ENCODE results near the gene SRBD1. TPM values are rescaled to one million over a fixed set of nuclear protein-coding genes. Genes with fewer than 3 reads are reported as not detected.
A peak's percentile ranks its signal among the peaks of the same experiment; 100 is the strongest.
"Not testable (repeated sequence)": the region's sequence is repeated elsewhere in the genome, so short reads cannot be mapped to it uniquely, and the experiment has no call there.

The SRBD1 gene
- polyA plus RNA-seq, 2 of the 4 experiments (the other 2 are of a cell fraction), result 11.0 to 13.7 TPM

GRCh38 chr2:45432406-45432805 lies 178.7 kb downstream of the SRBD1 start:
- FAIRE-seq, result no peak
- H3K9me3 ChIP-seq, result no peaks in the 10 kb centered on the region
- POLR2A ChIA-PET, result no interaction called here
- H3K4me3 ChIP-seq, result no peak overlapping the region
- WGBS (ENCODE audit: missing lambda C conversion rate), result 89% methylated on average over 1 of the region's 1 CpG
- H3K4me1 ChIP-seq, result peaks cover 11% of the 10 kb centered on the region
- no peak overlapping the region for H3K27ac ChIP-seq
- no peak overlapping the region for H3K4me2 ChIP-seq
- DNase-seq (ENCODE audit: low read depth in 1 of 2, low spot score in 1 of 2), result peak in 1 of 2 experiments; percentile 18
- CTCF ChIA-PET, result interaction anchor here (0.9 to 1.2 kb wide), 2 partner anchors 15 to 190 kb away, joined by 4 read pairs; no protein-coding TSS in a partner anchor
- TF ChIP-seq TP53 (CRISPR knock-in tag; IDR thresholded peaks at IDR 0.05) (no peak), RNF2 (IDR thresholded peaks at IDR 0.05; ENCODE audit: borderline replicate concordance, low read depth) (no peak), MAX (IDR thresholded peaks at IDR 0.05) (no peak), ZSCAN20 (CRISPR knock-in tag; IDR thresholded peaks at IDR 0.05) (no peak), KDM1A (IDR thresholded peaks at IDR 0.05; ENCODE audit: low read depth) (no peak), CEBPB (IDR thresholded peaks at IDR 0.05) (no peak), HMGXB4 (CRISPR knock-in tag; IDR thresholded peaks at IDR 0.05; ENCODE audit: borderline replicate concordance) (no peak), NFE2L2 (conservative IDR thresholded peaks at IDR 0.05; ENCODE audit: low read length) (no peak), SREBF2 (IDR thresholded peaks at IDR 0.05) (no peak), FOXS1 (CRISPR knock-in tag; IDR thresholded peaks at IDR 0.05) (no peak), RFX5 (IDR thresholded peaks at IDR 0.05) (no peak), MAZ (IDR thresholded peaks at IDR 0.05; ENCODE audit: borderline replicate concordance, low read depth, low read length) (no peak), RARB (CRISPR knock-in tag; IDR thresholded peaks at IDR 0.05) (no peak), EHMT2 (IDR thresholded peaks at IDR 0.05; ENCODE audit: low read depth) (no peak), POLR2A (IDR thresholded peaks at IDR 0.05; ENCODE audit: low read length) (no peak), ZFP36 (IDR thresholded peaks at IDR 0.05; ENCODE audit: borderline replicate concordance, partially characterized antibody) (no peak), KDM5A (IDR thresholded peaks at IDR 0.05) (no peak)
- ATAC-seq, result peak in 1 of 2 experiments; percentile 46; a peak in 2 of 6 replicates

GRCh38 chr2:45426025-45426424 lies 185.0 kb downstream of the SRBD1 start:
- H3K4me3 ChIP-seq; H3K4me1 ChIP-seq; H3K27ac ChIP-seq; ATAC-seq; DNase-seq (ENCODE audit: low read depth in 1 of 2, low spot score in 1 of 2); FAIRE-seq; POLR2A ChIA-PET; H3K4me2 ChIP-seq; H3K9me3 ChIP-seq: not testable (repeated sequence)
- WGBS (ENCODE audit: missing lambda C conversion rate), result 94% methylated on average over 4 of the region's 4 CpGs
- CTCF ChIA-PET, result interaction anchor here (0.9 kb wide), 1 partner anchor 58 kb away, joined by 3 read pairs; no protein-coding TSS in a partner anchor

- CTCF ChIA-PET, result no interaction called here
- WGBS (ENCODE audit: missing lambda C conversion rate), result 88% methylated on average over 2 of the region's 2 CpGs
- no peak for FAIRE-seq
Observed at GRCh38 chr2:45422921-45423320, 188.1 kb downstream of the SRBD1 start.

More at GRCh38 chr2:45422921-45423320, 188.1 kb downstream of the SRBD1 start:
- Histone ChIP-seq H3K4me1 (no peaks in the 10 kb centered on the region), H3K27ac (no peak overlapping the region), H3K4me3 (no peak overlapping the region), H3K9me3 (no peaks in the 10 kb centered on the region), H3K4me2 (no peak overlapping the region)
- ATAC-seq, result no peak
- POLR2A ChIA-PET, result no interaction called here
- no peak for DNase-seq (ENCODE audit: low read depth in 1 of 2, low spot score in 1 of 2)
- TF ChIP-seq CBX2 (IDR thresholded peaks at IDR 0.05; ENCODE audit: borderline replicate concordance, low read depth) (no peak), TP53 (CRISPR knock-in tag; IDR thresholded peaks at IDR 0.05) (no peak), MAZ (IDR thresholded peaks at IDR 0.05; ENCODE audit: borderline replicate concordance, low read depth, low read length) (no peak), JUN (IDR thresholded peaks at IDR 0.05) (no peak), REST (IDR thresholded peaks at IDR 0.05) (no peak), KDM5A (IDR thresholded peaks at IDR 0.05) (no peak)
